H9 (cell line): ENCODE measurements around the gene DDX21. TPM values are rescaled to one million over a fixed set of nuclear protein-coding genes. Genes with fewer than 3 reads are reported as not detected.

ENCODE experiments used
- DNase-seq: peaks from one replicate; pipeline ENCODE4 v3.0.0-alpha.2; 2017
- H2AFZ ChIP-seq: one replicate; pipeline ENCODE4 v1.6.1; 2013; ENCODE audit warnings: mild to moderate bottlenecking, low read length, control low read depth, moderate library complexity
- H2AK5ac ChIP-seq: 2 replicates; pipeline ENCODE4 v1.6.1; 2013; ENCODE audit warnings: low read length, control low read depth, mixed read lengths; ENCODE audit not compliant: insufficient read length
- H2BK120ac ChIP-seq: one replicate; pipeline ENCODE4 v1.6.1; 2013; ENCODE audit warnings: low read depth, mild to moderate bottlenecking, low read length, control low read depth, inconsistent platforms; ENCODE audit not compliant: poor library complexity, severe bottlenecking
- H2BK12ac ChIP-seq: 2 replicates; pipeline ENCODE4 v1.6.1; 2013; ENCODE audit warnings: low read length, control low read depth, mixed read lengths, low read depth; ENCODE audit not compliant: insufficient read length
- H2BK15ac ChIP-seq: 2 replicates; pipeline ENCODE4 v1.6.1; 2013; ENCODE audit warnings: low read depth, low read length, control low read depth
- H2BK20ac ChIP-seq: one replicate; pipeline ENCODE4 v1.6.1; 2013; ENCODE audit warnings: low read depth, mild to moderate bottlenecking, low read length, control low read depth, inconsistent platforms; ENCODE audit not compliant: poor library complexity, severe bottlenecking
- H2BK5ac ChIP-seq: 2 replicates; pipeline ENCODE4 v1.6.1; 2013; ENCODE audit warnings: low read length, control low read depth, mixed read lengths; ENCODE audit not compliant: insufficient read length
- H3K14ac ChIP-seq: 2 replicates; pipeline ENCODE4 v1.6.1; 2013; ENCODE audit warnings: low read length, control low read depth; ENCODE audit not compliant: insufficient read depth
- H3K18ac ChIP-seq: 2 replicates; pipeline ENCODE4 v1.6.1; 2013; ENCODE audit warnings: low read depth, mild to moderate bottlenecking, mixed read lengths, low read length, control low read depth; ENCODE audit not compliant: insufficient read length
- H3K23ac ChIP-seq: 2 replicates; pipeline ENCODE4 v1.6.1; 2013; ENCODE audit warnings: low read length, control low read depth, mixed read lengths, low read depth; ENCODE audit not compliant: insufficient read length
- H3K23me2 ChIP-seq: 2 replicates; pipeline ENCODE4 v1.6.1; 2013; ENCODE audit warnings: low read depth, mild to moderate bottlenecking, mixed read lengths, low read length, control low read depth; ENCODE audit not compliant: insufficient read length, poor library complexity, severe bottlenecking
- H3K27ac ChIP-seq: 2 replicates; pipeline ENCODE4 v1.5.1; 2013; ENCODE audit warnings: low read length, control low read depth, mixed read lengths, low read depth; ENCODE audit not compliant: insufficient read length
- H3K27me3 ChIP-seq: 2 replicates; pipeline ENCODE4 v1.6.1; 2013; ENCODE audit warnings: low read length, control low read depth, inconsistent platforms; ENCODE audit not compliant: insufficient read depth
- H3K4ac ChIP-seq: 2 replicates; pipeline ENCODE4 v1.6.1; 2013; ENCODE audit warnings: low read depth, mild to moderate bottlenecking, control low read depth, inconsistent platforms, low read length, moderate library complexity
- H3K4me1 ChIP-seq: 2 replicates; pipeline ENCODE4 v1.6.1; 2013; ENCODE audit warnings: low read length, control low read depth, inconsistent platforms; ENCODE audit not compliant: insufficient read depth
- H3K4me2 ChIP-seq: 2 replicates; pipeline ENCODE4 v1.6.1; 2013; ENCODE audit warnings: low read length, control low read depth, mixed read lengths; ENCODE audit not compliant: insufficient read length, insufficient read depth
- H3K56ac ChIP-seq: 2 replicates; pipeline ENCODE4 v1.6.1; 2013; ENCODE audit warnings: low read depth, mild to moderate bottlenecking, mixed read lengths, low read length, control low read depth; ENCODE audit not compliant: insufficient read length
- H3K79me1 ChIP-seq: 2 replicates; pipeline ENCODE4 v1.6.1; 2013; ENCODE audit warnings: low read depth, mild to moderate bottlenecking, moderate library complexity, low read length, control low read depth, inconsistent platforms; ENCODE audit not compliant: insufficient read depth, poor library complexity, severe bottlenecking
- H3K79me2 ChIP-seq: 2 replicates; pipeline ENCODE4 v1.6.1; 2013; ENCODE audit warnings: low read length, control low read depth, inconsistent platforms; ENCODE audit not compliant: insufficient read depth
- H3K9ac ChIP-seq: 2 replicates; pipeline ENCODE4 v1.6.1; 2013; ENCODE audit warnings: low read length, control low read depth, mixed read lengths; ENCODE audit not compliant: insufficient read length; ENCODE audit errors: extremely low read depth
- H3K9me3 ChIP-seq: one replicate; pipeline ENCODE4 v1.6.1; 2013; ENCODE audit warnings: low read depth, low read length, inconsistent platforms; ENCODE audit not compliant: control insufficient read depth
- H3T11ph ChIP-seq: one replicate; pipeline ENCODE4 v1.6.1; 2013; ENCODE audit warnings: mild to moderate bottlenecking, low read length, control low read depth, inconsistent platforms
- H4K20me1 ChIP-seq: one replicate; pipeline ENCODE4 v1.6.1; 2013; ENCODE audit not compliant: control insufficient read depth, insufficient read length, insufficient read depth
- H4K5ac ChIP-seq: 2 replicates; pipeline ENCODE4 v1.6.1; 2013; ENCODE audit warnings: low read depth, mild to moderate bottlenecking, mixed read lengths, low read length, control low read depth; ENCODE audit not compliant: insufficient read length
- H4K8ac ChIP-seq: replicated peaks from 2 replicates; pipeline ENCODE4 v1.6.1; 2013; ENCODE audit warnings: low read length, control low read depth, mixed read lengths, low read depth; ENCODE audit not compliant: insufficient read length
- H4K91ac ChIP-seq: 2 replicates; pipeline ENCODE4 v1.6.1; 2013; ENCODE audit warnings: low read depth, mild to moderate bottlenecking, moderate library complexity, mixed read lengths, low read length, control low read depth; ENCODE audit not compliant: insufficient read length
- H3K27ac Mint-ChIP-seq, 3 experiments: 2 replicates in 2 of 3; 3 replicates in 1 of 3; pipeline ENCODE4 v1.8.0; 2020 to 2021; ENCODE audit warnings: mixed read lengths in 3 of 3, mild to moderate bottlenecking in 1 of 3, moderate library complexity in 1 of 3
- H3K27me3 Mint-ChIP-seq: 2 replicates; pipeline ENCODE4 v1.8.0; 2021; ENCODE audit warnings: low read depth, mild to moderate bottlenecking, moderate library complexity, mixed read lengths
- H3K36me3 Mint-ChIP-seq, 3 experiments: 2 replicates in 2 of 3; 3 replicates in 1 of 3; pipeline ENCODE4 v1.8.0; 2020 to 2021; ENCODE audit warnings: low read depth in 3 of 3, mixed read lengths in 3 of 3; ENCODE audit not compliant: insufficient read depth in 1 of 3
- H3K4me1 Mint-ChIP-seq, 2 experiments: 2 replicates each; pipeline ENCODE4 v1.8.0; 2020; ENCODE audit warnings: mixed read lengths in 2 of 2
- H3K4me3 Mint-ChIP-seq, 2 experiments: 2 replicates in 1 of 2; 3 replicates in 1 of 2; pipeline ENCODE4 v1.8.0; 2020 to 2021; ENCODE audit warnings: mild to moderate bottlenecking in 2 of 2, mixed read lengths in 2 of 2, moderate library complexity in 1 of 2
- H3K9me3 Mint-ChIP-seq, 2 experiments: 2 replicates in 1 of 2; 3 replicates in 1 of 2; pipeline ENCODE4 v1.8.0; 2020; ENCODE audit warnings: mild to moderate bottlenecking in 2 of 2, mixed read lengths in 2 of 2, moderate library complexity in 1 of 2
- WGBS: extraction: QIAGEN DNeasy Blood & Tissue Kit; methylation state at CpG from one replicate; pipeline ENCODE4 v1.1.7; 2013; ENCODE audit warnings: missing lambda C conversion rate, low lambda C conversion rate, mixed read lengths; ENCODE audit not compliant: insufficient read length; ENCODE audit errors: extremely low coverage; 5-methylcytosine and 5-hydroxymethylcytosine counted together
- total RNA-seq: library from RNA; stranded (reverse); gene quantifications from 2 replicates; pipeline ENCODE4 v1.2.1, GENCODE V29; 2021
- TF ChIP-seq, protein P1 (sequence below): fragments of 200-600 bp; sonication (generic); conservative IDR thresholded peaks from 3 replicates; pipeline ENCODE4 v1.8.0; 2021; ENCODE audit warnings: antibody characterized with exemption, mild to moderate bottlenecking

Gene DDX21
- total RNA-seq, 1 experiment from 2014 or later, result 180 TPM

DNA sequence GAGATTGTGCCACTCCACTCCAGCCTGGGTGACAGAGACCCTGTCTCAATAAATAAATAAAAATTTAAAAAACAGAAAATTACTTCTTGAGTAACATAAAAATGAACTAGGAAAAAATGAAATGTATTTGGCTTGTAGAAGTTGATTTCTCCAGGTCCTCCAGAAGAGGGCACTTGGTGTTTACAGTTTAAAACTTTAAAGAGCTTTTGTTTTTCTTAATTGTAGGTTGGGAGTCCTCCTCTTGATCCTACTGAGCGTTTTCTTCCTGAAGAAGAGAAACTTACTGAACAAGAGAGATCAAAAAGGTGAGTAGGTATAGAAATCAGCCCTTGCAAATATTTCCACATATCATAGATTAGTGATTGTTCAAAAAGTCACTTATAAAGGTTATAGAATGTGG, 48.9 kb downstream of the DDX21 start:
- H3K4me3 Mint-ChIP-seq, result no peak overlapping the region
- Histone ChIP-seq H3K4me1 (no peaks in the 10 kb centered on the region), H3K23me2 (no peaks in the 10 kb centered on the region), H4K5ac (no peak overlapping the region), H2BK120ac (no peak overlapping the region), H3K79me2 (no peaks in the 10 kb centered on the region), H4K8ac (no peak overlapping the region), H2BK12ac (no peak overlapping the region), H2BK15ac (no peak overlapping the region), H3K9me3 (no peaks in the 10 kb centered on the region), H2AFZ (no peak overlapping the region), H2AK5ac (no peak overlapping the region), H3T11ph (no peak overlapping the region), H3K56ac (no peak overlapping the region), H4K20me1 (no peaks in the 10 kb centered on the region), H3K4me2 (no peak overlapping the region), H3K27me3 (no peaks in the 10 kb centered on the region), H3K18ac (no peak overlapping the region), H3K4ac (no peak overlapping the region), H3K9ac (no peak overlapping the region), H2BK5ac (no peak overlapping the region), H4K91ac (no peak overlapping the region), H3K14ac (no peak overlapping the region), H2BK20ac (no peak overlapping the region), H3K79me1 (no peaks in the 10 kb centered on the region), H3K27ac (no peak overlapping the region), H3K23ac (no peak overlapping the region)
- peaks cover 2 to 35% (median 31%) of the 10 kb centered on the region in 3 experiments; a peak in 5 of 7 replicates for H3K36me3 Mint-ChIP-seq
- TF ChIP-seq, protein P1, sequence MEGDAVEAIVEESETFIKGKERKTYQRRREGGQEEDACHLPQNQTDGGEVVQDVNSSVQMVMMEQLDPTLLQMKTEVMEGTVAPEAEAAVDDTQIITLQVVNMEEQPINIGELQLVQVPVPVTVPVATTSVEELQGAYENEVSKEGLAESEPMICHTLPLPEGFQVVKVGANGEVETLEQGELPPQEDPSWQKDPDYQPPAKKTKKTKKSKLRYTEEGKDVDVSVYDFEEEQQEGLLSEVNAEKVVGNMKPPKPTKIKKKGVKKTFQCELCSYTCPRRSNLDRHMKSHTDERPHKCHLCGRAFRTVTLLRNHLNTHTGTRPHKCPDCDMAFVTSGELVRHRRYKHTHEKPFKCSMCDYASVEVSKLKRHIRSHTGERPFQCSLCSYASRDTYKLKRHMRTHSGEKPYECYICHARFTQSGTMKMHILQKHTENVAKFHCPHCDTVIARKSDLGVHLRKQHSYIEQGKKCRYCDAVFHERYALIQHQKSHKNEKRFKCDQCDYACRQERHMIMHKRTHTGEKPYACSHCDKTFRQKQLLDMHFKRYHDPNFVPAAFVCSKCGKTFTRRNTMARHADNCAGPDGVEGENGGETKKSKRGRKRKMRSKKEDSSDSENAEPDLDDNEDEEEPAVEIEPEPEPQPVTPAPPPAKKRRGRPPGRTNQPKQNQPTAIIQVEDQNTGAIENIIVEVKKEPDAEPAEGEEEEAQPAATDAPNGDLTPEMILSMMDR, result peak; percentile 61
- H3K27me3 Mint-ChIP-seq, result no peaks in the 10 kb centered on the region
- no peak for DNase-seq
- no peak overlapping the region for H3K27ac Mint-ChIP-seq
- no peaks in the 10 kb centered on the region for H3K9me3 Mint-ChIP-seq
- WGBS, result no CpG with 5 or more reads among the region's 1 CpG
- H3K4me1 Mint-ChIP-seq, result no peaks in the 10 kb centered on the region
